ENCODE results near the gene PSME1. TPM values are rescaled to one million over a fixed set of nuclear protein-coding genes. Genes with fewer than 3 reads are reported as not detected.

PSME1 gene
- polyA plus RNA-seq, 2 of the 4 experiments (the other 2 are of a cell fraction) = 83.6 to 124 TPM

DNA sequence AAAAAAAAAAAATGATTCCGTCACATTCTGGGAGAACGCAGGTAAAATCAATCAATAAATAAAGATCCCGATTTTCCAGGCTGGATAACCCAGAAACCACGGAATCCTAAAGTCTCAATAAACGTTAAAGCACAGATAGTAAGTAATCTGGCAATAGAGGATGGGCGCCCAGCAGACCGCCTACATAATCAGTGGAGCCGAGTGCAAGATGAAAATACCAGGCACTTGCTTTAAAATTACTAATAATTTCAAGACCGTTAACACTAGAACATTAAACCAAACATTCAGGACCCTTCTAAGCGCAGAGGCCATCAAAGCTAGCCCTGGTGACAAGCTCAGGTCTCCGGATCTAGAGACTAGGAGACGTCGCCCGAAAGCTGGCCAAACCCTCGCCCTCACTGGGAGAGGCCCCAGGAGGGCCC is 22.6 kb upstream of the PSME1 start:
- peak; percentile 14 to 24; a peak in 5 of 6 replicates for ATAC-seq
- CTCF ChIA-PET = interaction anchor here (1.1 to 5.6 kb wide), 5 partner anchors 11 to 58 kb away, joined by 4 to 44 read pairs (median 6); partner anchors contain the start of gene IRF9
- Histone ChIP-seq H3K9me3 (no peaks in the 10 kb centered on the region), H3K27ac (peak overlapping the region; percentile 95 to 96), H3K4me3 (peak overlapping the region; percentile 62), H3K4me2 (peak overlapping the region; percentile 78), H3K4me1 (peaks cover 17% of the 10 kb centered on the region; the same call in 1 of the 3 replicates)
- DNase-seq (ENCODE audit: low read depth in 1 of 2, low spot score in 1 of 2) = no peak
- POLR2A ChIA-PET = interaction anchor here (1.3 to 2.9 kb wide), 8 partner anchors 10 to 77 kb away, joined by 4 to 55 read pairs (median 22); partner anchors contain the start of genes CARMIL3, EMC9, IRF9 and PCK2
- WGBS (ENCODE audit: missing lambda C conversion rate) = 42% methylated on average over 15 of the region's 15 CpGs
- no peak for FAIRE-seq
- TF ChIP-seq EP300 (IDR thresholded peaks at IDR 0.05) (no peak), FOSB (CRISPR knock-in tag; IDR thresholded peaks at IDR 0.05) (no peak), PHF8 (IDR thresholded peaks at IDR 0.05; ENCODE audit: borderline replicate concordance, low read depth) (no peak), NFE2L2 (conservative IDR thresholded peaks at IDR 0.05; ENCODE audit: low read length) (no peak), RARB (CRISPR knock-in tag; IDR thresholded peaks at IDR 0.05) (no peak), FOXS1 (CRISPR knock-in tag; IDR thresholded peaks at IDR 0.05) (no peak), EHF (CRISPR knock-in tag; IDR thresholded peaks at IDR 0.05) (no peak), ZC3H11A (IDR thresholded peaks at IDR 0.05) (no peak), BHLHE40 (IDR thresholded peaks at IDR 0.05; ENCODE audit: low read depth, low read length) (no peak), ESRRA (IDR thresholded peaks at IDR 0.05; ENCODE audit: borderline replicate concordance, low read length) (no peak), CEBPB (IDR thresholded peaks at IDR 0.05) (no peak), RAD21 (conservative IDR thresholded peaks at IDR 0.05 in 1 of 2, IDR thresholded peaks at IDR 0.05 in 1 of 2) (no peak)
- TF ChIP-seq, protein P1, sequence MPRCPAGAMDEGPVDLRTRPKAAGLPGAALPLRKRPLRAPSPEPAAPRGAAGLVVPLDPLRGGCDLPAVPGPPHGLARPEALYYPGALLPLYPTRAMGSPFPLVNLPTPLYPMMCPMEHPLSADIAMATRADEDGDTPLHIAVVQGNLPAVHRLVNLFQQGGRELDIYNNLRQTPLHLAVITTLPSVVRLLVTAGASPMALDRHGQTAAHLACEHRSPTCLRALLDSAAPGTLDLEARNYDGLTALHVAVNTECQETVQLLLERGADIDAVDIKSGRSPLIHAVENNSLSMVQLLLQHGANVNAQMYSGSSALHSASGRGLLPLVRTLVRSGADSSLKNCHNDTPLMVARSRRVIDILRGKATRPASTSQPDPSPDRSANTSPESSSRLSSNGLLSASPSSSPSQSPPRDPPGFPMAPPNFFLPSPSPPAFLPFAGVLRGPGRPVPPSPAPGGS (IDR thresholded peaks at IDR 0.05) = no peak
- TF ChIP-seq, protein P2, sequence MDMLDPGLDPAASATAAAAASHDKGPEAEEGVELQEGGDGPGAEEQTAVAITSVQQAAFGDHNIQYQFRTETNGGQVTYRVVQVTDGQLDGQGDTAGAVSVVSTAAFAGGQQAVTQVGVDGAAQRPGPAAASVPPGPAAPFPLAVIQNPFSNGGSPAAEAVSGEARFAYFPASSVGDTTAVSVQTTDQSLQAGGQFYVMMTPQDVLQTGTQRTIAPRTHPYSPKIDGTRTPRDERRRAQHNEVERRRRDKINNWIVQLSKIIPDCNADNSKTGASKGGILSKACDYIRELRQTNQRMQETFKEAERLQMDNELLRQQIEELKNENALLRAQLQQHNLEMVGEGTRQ (IDR thresholded peaks at IDR 0.05) = no peak
- TF ChIP-seq, protein P3, sequence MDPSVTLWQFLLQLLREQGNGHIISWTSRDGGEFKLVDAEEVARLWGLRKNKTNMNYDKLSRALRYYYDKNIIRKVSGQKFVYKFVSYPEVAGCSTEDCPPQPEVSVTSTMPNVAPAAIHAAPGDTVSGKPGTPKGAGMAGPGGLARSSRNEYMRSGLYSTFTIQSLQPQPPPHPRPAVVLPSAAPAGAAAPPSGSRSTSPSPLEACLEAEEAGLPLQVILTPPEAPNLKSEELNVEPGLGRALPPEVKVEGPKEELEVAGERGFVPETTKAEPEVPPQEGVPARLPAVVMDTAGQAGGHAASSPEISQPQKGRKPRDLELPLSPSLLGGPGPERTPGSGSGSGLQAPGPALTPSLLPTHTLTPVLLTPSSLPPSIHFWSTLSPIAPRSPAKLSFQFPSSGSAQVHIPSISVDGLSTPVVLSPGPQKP (IDR thresholded peaks at IDR 0.05; ENCODE audit: low read depth, low read length) = no peak
- TF ChIP-seq, protein P4, sequence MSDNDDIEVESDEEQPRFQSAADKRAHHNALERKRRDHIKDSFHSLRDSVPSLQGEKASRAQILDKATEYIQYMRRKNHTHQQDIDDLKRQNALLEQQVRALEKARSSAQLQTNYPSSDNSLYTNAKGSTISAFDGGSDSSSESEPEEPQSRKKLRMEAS (IDR thresholded peaks at IDR 0.05) = no peak

DNA sequence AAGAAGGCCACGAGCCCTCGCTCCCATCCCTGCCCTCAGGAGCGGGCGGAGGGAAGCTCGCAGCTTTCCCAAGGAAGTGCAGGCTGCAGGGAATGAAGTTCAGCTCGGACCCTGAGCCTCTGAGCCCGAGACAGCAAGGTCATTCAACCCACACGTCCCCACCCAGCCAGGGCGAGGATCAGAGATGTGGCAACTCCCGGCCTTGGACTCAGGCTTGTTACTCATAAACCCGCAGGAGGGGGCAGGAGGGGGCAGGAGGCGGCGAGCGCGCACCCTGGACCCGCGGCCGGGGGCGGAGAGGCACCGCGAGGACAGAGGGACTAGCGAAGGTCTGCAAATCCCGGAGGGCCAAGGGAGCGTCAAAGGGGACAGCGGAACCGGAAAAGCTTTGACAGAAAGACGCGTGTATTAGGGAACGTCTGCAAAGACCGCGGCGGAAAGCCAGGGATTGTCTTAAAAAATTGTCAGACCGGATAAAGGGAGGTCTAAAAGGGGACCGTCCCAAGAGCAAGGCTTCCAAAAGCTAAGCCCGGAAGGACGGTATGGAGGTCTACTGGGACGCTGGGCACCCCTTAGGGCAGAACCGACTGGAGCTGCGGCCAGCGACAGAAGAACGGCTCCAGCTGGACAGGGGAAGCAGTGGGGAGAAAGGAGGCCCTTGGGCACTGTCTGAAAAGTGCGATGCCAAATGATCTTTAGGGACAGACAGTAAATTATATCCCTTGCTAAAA is 22.0 kb upstream of the PSME1 start:
- ChIA-PET POLR2A (interaction anchor here (0.5 to 2.9 kb wide), 22 partner anchors 10 to 1470 kb away, joined by 3 to 55 read pairs (median 4); partner anchors contain the start of genes CARMIL3, CIDEB, EMC9 and IRF9), CTCF (interaction anchor here (0.8 to 5.6 kb wide), 13 partner anchors 12 to 525 kb away, joined by 3 to 44 read pairs (median 4); partner anchors contain the start of genes EMC9 and IRF9)
- Histone ChIP-seq H3K4me2 (peak overlapping the region; percentile 78), H3K27ac (peak overlapping the region; percentile 95 to 96), H3K9me3 (no peaks in the 10 kb centered on the region), H3K4me3 (peak overlapping the region; percentile 62), H3K4me1 (peaks cover 13% of the 10 kb centered on the region; the same call in 1 of the 3 replicates)
- DNase-seq (ENCODE audit: low read depth in 1 of 2, low spot score in 1 of 2) (peak; percentile 76 to 92), FAIRE-seq (no peak), ATAC-seq (peak; percentile 74 to 75)
- 2% methylated on average over 36 of the region's 42 CpGs for WGBS (ENCODE audit: missing lambda C conversion rate)
- TF ChIP-seq CEBPB (IDR thresholded peaks at IDR 0.05) = peak; percentile 49 to 83; a peak in 3 of 4 replicates
- TF ChIP-seq, protein P1 (IDR thresholded peaks at IDR 0.05) = peak; percentile 74; the same call in 2 of the 3 replicates
- TF ChIP-seq, protein P5, sequence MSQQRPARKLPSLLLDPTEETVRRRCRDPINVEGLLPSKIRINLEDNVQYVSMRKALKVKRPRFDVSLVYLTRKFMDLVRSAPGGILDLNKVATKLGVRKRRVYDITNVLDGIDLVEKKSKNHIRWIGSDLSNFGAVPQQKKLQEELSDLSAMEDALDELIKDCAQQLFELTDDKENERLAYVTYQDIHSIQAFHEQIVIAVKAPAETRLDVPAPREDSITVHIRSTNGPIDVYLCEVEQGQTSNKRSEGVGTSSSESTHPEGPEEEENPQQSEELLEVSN (IDR thresholded peaks at IDR 0.05; ENCODE audit: borderline replicate concordance, low read depth) = peak; percentile 60; the same call in 1 of the 2 replicates
- TF ChIP-seq, protein P4 (IDR thresholded peaks at IDR 0.05) = peak; percentile 51; the same call in 1 of the 2 replicates
- peak; percentile 16 for TF ChIP-seq MAFK (IDR thresholded peaks at IDR 0.05; ENCODE audit: partially characterized antibody)
- TF ChIP-seq, protein P6, sequence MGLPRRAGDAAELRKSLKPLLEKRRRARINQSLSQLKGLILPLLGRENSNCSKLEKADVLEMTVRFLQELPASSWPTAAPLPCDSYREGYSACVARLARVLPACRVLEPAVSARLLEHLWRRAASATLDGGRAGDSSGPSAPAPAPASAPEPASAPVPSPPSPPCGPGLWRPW (IDR thresholded peaks at IDR 0.05) = no peak
- no peak for TF ChIP-seq RARB (CRISPR knock-in tag; IDR thresholded peaks at IDR 0.05)
- no peak for TF ChIP-seq HOXB5 (CRISPR knock-in tag; IDR thresholded peaks at IDR 0.05)
- TF ChIP-seq JUN (IDR thresholded peaks at IDR 0.05) = peak; percentile 63 to 82; a peak in 3 of 5 replicates
- no peak for TF ChIP-seq ZNF302 (CRISPR knock-in tag; IDR thresholded peaks at IDR 0.05)
- TF ChIP-seq KDM5A (IDR thresholded peaks at IDR 0.05) = 0 out of 2 replicates have a peak, but pooled peaks have one; percentile 34
- 0 out of 2 replicates have a peak, but pooled peaks have one; percentile 66 for TF ChIP-seq MAZ (IDR thresholded peaks at IDR 0.05; ENCODE audit: borderline replicate concordance, low read depth, low read length)
- TF ChIP-seq GATA3 (IDR thresholded peaks at IDR 0.05; ENCODE audit: borderline replicate concordance) = peak; percentile 27; the same call in 1 of the 2 replicates
- TF ChIP-seq RAD21 (conservative IDR thresholded peaks at IDR 0.05 in 1 of 2, IDR thresholded peaks at IDR 0.05 in 1 of 2) = no peak
- peak; percentile 20; the same call in 1 of the 3 replicates for TF ChIP-seq SMC3 (IDR thresholded peaks at IDR 0.05)
- TF ChIP-seq FOSL2 (IDR thresholded peaks at IDR 0.05) = no peak
- TF ChIP-seq FOSL2 (CRISPR knock-in tag; IDR thresholded peaks at IDR 0.05) = peak; percentile 33
- peak; percentile 67 for TF ChIP-seq POLR2A (IDR thresholded peaks at IDR 0.05; ENCODE audit: low read length)
- peak; percentile 47; the same call in 1 of the 2 replicates for TF ChIP-seq HOXB13 (CRISPR knock-in tag; IDR thresholded peaks at IDR 0.05; ENCODE audit: low read depth)

Measured in A549 (cell line).